GM08714 (cell line): ENCODE measurements around the gene COPG1.
"Not testable (repeated sequence)": the region's sequence is repeated elsewhere in the genome, so short reads cannot be mapped to it uniquely, and the experiment has no call there.

ENCODE experiments used
- H3K4me3 ChIP-seq: fragments of 200-500 bp; sonication (Bioruptor generic); 2 replicates; pipeline ENCODE4 v1.5.1; 2014; ENCODE audit warnings: mild to moderate bottlenecking, low read length, inconsistent platforms
- ZNF274 ChIP-seq: IDR thresholded peaks from 2 replicates; pipeline ENCODE4 v1.6.1; 2012; ENCODE audit warnings: mild to moderate bottlenecking, low read depth, low read length

COPG1 gene

GRCh38 chr3:129231331-129232119, 17.9 kb upstream of the COPG1 start:
- H3K4me3 ChIP-seq = no peak overlapping the region
- TF ChIP-seq ZNF274 = no peak

DNA sequence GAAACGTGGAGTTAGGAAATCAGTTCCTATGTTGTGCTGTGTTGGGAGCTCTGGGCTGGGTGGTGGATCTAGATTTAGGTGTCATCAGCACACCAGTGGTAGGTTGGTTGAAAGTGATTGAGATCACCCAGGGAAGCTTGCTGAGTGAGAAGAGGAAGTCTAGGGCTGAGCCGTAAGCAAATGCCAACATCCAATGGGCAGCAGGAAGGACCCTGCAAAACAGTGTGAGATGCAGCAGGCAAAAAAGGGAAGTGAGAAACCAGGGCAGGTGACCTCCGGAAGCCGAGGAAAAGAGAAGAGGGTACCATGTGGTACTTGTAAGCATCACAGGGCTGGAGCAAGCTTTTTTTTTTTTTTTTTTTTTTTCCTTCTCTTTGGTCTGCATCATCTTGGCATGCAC, 15.9 kb upstream of the COPG1 start:
- no peak overlapping the region for H3K4me3 ChIP-seq
- no peak for TF ChIP-seq ZNF274

GRCh38 chr3:129234441-129234840, 15.0 kb upstream of the COPG1 start:
- no peak for TF ChIP-seq ZNF274
- H3K4me3 ChIP-seq = no peak overlapping the region

DNA sequence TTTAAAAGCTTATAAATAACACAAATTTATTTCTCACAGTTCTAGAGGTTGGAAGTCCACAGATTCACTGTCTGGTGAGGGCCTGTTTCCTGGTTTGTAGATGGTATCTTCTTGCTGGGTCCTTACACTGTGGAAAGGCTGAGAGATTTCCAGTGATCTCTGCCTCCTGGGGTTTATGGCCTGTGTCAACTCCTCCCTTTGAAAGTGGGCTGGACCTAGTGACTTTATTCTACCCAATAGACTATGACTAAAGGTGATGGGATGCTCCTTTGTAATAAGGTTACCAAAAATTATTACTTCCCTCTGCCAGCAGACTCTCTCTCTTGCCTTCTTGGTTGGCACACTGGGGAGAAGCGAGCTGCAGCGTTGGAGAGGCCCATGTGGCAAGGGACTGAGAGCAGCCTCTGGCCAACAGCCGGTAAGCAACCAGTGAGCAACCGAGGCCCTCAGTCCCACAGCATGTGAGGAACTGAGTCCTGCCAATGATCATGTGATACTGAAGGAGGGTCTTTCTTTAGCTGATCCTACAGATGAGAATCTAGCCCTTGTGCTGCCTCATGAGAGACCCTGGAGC, 14.0 kb upstream of the COPG1 start:
- H3K4me3 ChIP-seq = no peak overlapping the region
- no peak for TF ChIP-seq ZNF274

GRCh38 chr3:129238945-129239705, 10.3 kb upstream of the COPG1 start:
- H3K4me3 ChIP-seq = no peak overlapping the region
- TF ChIP-seq ZNF274 = no peak

DNA sequence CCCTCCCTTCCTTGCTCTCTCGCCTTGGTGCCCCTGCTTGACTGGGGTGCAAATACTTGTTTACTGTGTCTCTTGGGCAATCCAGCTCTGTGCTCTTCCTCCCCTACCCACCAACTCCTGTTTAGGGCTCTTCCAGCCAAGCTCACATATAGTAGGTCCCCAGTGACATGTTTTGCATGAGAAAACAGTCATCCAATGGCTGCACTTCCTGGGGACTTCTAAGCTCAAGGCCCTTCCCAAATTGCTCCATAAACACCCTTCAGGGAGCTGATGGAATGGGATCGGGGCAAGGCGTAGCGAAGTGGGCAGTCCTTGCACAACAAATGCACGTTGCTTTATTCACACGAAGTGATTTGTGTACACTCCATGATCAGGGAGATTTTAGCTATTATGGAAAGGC, 9.4 kb upstream of the COPG1 start:
- TF ChIP-seq ZNF274 = no peak
- no peak overlapping the region for H3K4me3 ChIP-seq

DNA sequence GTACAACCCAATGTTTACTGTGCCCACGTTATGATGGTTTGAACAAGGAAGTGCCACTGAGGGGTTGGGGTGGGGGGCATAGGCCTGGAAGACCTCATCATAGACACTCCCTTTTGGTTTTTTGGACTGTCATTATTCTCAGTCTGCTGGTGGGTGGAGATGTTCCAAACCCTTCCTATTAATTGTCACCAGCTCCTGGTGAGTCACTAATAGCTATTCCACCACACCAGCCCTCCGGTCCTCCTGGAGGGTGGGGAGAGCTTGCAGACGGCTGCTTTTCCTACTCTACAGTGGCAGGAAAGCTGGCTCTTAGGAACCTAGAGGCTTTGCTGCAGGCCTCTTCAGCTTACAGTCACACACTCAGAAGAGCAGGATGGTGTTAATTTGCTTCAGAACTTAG, 9.0 kb upstream of the COPG1 start:
- no peak overlapping the region for H3K4me3 ChIP-seq
- TF ChIP-seq ZNF274 = no peak

- no peak overlapping the region for H3K4me3 ChIP-seq
- TF ChIP-seq ZNF274 = no peak
Observed at GRCh38 chr3:129245141-129245540, 4.3 kb upstream of the COPG1 start.

DNA sequence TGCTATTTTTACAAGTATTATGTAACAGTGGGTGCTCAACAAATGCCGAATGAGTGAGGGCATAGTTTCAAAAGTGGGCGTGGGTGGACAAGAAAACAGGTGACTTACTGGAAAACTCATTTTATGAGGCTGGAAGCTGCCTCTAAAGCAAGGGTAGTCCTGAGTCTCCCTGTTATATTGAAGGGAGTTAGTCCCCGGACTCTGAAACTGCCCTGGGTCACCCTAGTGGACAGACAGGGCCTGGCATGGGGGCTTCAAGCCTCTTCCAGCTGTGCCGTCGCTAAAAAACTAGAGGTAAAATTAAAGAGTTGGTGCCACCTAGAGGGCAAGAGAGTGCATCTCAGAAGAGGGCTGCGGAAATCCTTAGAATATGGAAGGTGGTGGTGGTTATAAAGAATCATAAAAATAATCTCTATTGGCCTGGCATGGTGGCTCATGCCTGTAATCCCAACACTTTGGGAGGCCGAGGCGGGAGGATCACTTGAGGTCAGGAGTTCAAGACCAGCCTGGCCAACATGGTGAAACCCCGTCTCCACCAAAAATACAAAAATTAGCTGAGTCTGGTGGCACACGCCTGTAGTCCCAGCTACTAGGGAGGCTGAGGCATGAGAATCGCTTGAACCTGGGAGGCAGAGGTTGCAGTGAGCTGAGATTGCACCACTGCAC, 3.6 kb upstream of the COPG1 start:
- not testable (repeated sequence) for H3K4me3 ChIP-seq

GRCh38 chr3:129246636-129247035, 2.8 kb upstream of the COPG1 start:
- H3K4me3 ChIP-seq = no peak overlapping the region
- no peak for TF ChIP-seq ZNF274

GRCh38 chr3:129248286-129248979, 973 bp upstream of the COPG1 start:
- TF ChIP-seq ZNF274 = no peak
- peak overlapping the region; percentile 91 for H3K4me3 ChIP-seq

DNA sequence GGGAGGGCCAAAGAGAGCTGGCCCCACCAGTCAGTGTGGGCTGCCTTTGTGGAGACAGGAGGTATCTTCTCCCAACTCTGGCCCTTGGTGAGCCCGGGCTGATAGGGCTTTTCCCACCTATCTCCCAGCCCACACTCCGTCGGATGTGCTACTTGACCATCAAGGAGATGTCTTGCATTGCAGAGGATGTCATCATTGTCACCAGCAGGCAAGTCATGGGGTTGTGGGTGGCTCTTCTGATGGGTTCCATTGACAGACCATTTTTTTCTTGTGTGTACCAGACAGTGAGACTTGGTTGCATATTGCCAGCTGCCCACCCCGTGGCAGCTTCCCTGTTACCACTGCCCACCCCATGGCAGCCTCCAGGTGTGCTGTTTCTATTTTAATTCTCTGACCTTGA, 3.3 kb downstream of the COPG1 start:
- no peak for TF ChIP-seq ZNF274
- H3K4me3 ChIP-seq = no peak overlapping the region

GRCh38 chr3:129254536-129255230, 5.3 kb downstream of the COPG1 start:
- no peak overlapping the region for H3K4me3 ChIP-seq
- TF ChIP-seq ZNF274 = no peak

GRCh38 chr3:129256270-129256669, 6.9 kb downstream of the COPG1 start:
- H3K4me3 ChIP-seq = no peak overlapping the region
- TF ChIP-seq ZNF274 = no peak
